PFSK-1 (cell line): ENCODE measurements around the gene MBOAT7. TPM values are rescaled to one million over a fixed set of nuclear protein-coding genes. Genes with fewer than 3 reads are reported as not detected.

ENCODE experiments used
- FOXP2 ChIP-seq: optimal IDR thresholded peaks from 2 replicates; pipeline ENCODE3; 2011; ENCODE audit warnings: borderline replicate concordance, control low read depth, inconsistent platforms; ENCODE audit not compliant: insufficient read depth; ENCODE audit errors: extremely low read length, extremely low read depth
- POLR2AphosphoS5 ChIP-seq: IDR thresholded peaks from 2 replicates; pipeline ENCODE4 v1.6.1; 2012; ENCODE audit warnings: low read depth, mild to moderate bottlenecking, control low read depth, low read length, moderate library complexity
- SIN3A ChIP-seq: IDR thresholded peaks from 2 replicates; pipeline ENCODE4 v1.6.1; 2012; ENCODE audit warnings: mild to moderate bottlenecking, low read length, moderate library complexity, borderline replicate concordance; ENCODE audit not compliant: insufficient read depth
- TAF1 ChIP-seq: IDR thresholded peaks from 2 replicates; pipeline ENCODE4 v1.6.1; 2012; ENCODE audit warnings: low read length, control low read depth, borderline replicate concordance; ENCODE audit not compliant: insufficient read depth
- polyA plus RNA-seq: library from polyadenylated mRNA; unstranded; fragments of >200 nt; gene quantifications from one replicate; pipeline ENCODE4 v1.2.1, GENCODE V29; 2012; ENCODE audit warnings: low read depth, missing spikeins; ENCODE audit not compliant: insufficient read length
- TF ChIP-seq, protein P1 (sequence below), 2 experiments: IDR thresholded peaks; 2 replicates each; pipeline versions ENCODE4 v1.6.1 to v1.8.0; 2011 to 2012; ENCODE audit warnings: low read depth in 2 of 2, low read length in 2 of 2, control low read depth in 1 of 2, inconsistent platforms in 1 of 2, mild to moderate bottlenecking in 1 of 2, moderate library complexity in 1 of 2; ENCODE audit not compliant: insufficient read depth in 1 of 2

The MBOAT7 gene
- 89.9 TPM for polyA plus RNA-seq

DNA sequence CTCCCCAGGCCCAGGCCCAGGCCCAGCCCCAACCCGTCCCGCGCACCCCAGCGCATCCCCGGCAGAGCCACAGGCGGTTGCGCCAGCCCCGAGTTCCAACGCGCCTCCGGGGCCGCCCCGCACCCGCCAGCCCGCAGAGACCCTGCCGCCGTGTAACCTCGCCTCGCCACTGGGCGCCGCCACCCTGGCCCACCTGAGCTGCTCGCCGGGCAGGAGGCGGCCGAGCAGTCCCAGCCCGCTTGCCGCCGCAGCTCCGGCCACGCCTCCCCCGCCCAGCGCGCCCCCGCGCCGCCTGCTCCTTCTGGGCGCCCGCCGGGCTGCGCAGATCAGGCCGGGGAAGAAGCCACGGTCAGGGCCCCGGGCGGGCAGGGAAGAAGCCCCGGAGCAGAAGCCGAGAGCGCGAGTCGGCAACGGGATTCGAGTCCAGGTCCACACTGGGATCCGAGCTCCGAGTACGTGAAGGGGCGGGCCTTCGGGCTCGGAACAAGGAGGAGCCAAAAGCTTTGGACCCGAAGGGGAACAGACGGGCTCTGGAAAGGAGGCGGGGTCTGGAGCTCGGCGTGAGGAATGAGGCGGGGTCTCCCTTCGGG is at the start of gene MBOAT7:
Gene MBOAT7, minus strand, starts transcription at position 436 of the 590 bp plus-strand sequence. CDS start 1,072 bp downstream, outside the sequence.
- TF ChIP-seq SIN3A: no peak
- peak; percentile 80; the same call in 1 of the 2 replicates for TF ChIP-seq TAF1
- peak; percentile 86; the same call in 1 of the 2 replicates for TF ChIP-seq POLR2AphosphoS5
- TF ChIP-seq FOXP2: peak; percentile 46
- TF ChIP-seq, protein P1, sequence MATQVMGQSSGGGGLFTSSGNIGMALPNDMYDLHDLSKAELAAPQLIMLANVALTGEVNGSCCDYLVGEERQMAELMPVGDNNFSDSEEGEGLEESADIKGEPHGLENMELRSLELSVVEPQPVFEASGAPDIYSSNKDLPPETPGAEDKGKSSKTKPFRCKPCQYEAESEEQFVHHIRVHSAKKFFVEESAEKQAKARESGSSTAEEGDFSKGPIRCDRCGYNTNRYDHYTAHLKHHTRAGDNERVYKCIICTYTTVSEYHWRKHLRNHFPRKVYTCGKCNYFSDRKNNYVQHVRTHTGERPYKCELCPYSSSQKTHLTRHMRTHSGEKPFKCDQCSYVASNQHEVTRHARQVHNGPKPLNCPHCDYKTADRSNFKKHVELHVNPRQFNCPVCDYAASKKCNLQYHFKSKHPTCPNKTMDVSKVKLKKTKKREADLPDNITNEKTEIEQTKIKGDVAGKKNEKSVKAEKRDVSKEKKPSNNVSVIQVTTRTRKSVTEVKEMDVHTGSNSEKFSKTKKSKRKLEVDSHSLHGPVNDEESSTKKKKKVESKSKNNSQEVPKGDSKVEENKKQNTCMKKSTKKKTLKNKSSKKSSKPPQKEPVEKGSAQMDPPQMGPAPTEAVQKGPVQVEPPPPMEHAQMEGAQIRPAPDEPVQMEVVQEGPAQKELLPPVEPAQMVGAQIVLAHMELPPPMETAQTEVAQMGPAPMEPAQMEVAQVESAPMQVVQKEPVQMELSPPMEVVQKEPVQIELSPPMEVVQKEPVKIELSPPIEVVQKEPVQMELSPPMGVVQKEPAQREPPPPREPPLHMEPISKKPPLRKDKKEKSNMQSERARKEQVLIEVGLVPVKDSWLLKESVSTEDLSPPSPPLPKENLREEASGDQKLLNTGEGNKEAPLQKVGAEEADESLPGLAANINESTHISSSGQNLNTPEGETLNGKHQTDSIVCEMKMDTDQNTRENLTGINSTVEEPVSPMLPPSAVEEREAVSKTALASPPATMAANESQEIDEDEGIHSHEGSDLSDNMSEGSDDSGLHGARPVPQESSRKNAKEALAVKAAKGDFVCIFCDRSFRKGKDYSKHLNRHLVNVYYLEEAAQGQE (IDR thresholded peaks at IDR 0.05; ENCODE audit: insufficient read depth in 1 of 2, low read depth in 2 of 2, low read length in 2 of 2): no peak

GRCh38 chr19:54233941-54234340 is 44.6 kb upstream of the MBOAT7 start:
- TF ChIP-seq POLR2AphosphoS5 (no peak), TAF1 (no peak), SIN3A (no peak), FOXP2 (no peak)
- TF ChIP-seq, protein P1 (IDR thresholded peaks at IDR 0.05; ENCODE audit: insufficient read depth in 1 of 2, low read depth in 2 of 2, low read length in 2 of 2): no peak

DNA sequence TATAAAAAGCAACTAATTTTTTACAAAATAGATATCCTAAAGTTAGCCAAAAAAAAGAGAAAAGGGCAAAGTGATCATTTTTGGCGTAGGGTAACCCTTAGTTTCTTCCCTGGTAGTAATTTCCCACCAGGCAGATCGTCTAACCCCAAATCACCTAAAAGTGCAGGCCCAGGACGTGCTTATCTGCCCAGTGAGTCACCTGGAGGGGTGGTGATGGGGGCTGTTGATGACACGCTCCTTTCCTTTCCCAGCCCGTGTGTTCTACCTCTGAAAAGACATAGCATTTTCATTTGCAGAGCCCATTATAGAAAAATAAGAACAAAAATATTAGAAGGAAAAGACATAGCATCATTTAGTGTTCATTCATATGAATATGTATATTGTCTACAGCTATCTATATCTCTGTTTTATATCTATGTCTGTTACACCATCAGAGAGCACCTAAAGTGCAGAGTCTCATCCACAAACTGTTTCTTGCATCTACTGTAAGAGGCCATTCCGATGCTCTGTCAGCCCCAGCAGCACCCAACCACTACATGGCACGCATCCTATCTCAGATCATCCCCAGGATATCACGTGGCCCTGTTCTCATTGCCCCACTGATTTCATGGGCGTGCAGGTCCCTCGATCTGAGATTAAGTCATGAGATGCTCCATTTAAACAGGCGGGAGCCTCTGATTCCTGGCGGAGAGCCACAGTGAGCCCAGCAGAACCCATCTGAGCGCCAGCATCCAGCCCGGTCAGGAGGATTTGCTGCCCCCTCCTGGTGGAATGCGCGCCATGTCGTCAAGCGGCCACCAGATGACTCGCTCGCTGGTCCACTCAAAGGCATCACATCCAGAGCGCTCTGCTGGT is 41.9 kb upstream of the MBOAT7 start:
- TF ChIP-seq TAF1 (no peak), POLR2AphosphoS5 (no peak), SIN3A (no peak), FOXP2 (peak; percentile 88)
- TF ChIP-seq, protein P1 (IDR thresholded peaks at IDR 0.05; ENCODE audit: insufficient read depth in 1 of 2, low read depth in 2 of 2, low read length in 2 of 2): no peak

GRCh38 chr19:54230031-54230430 is 40.7 kb upstream of the MBOAT7 start:
- TF ChIP-seq POLR2AphosphoS5 (no peak), TAF1 (no peak), SIN3A (no peak)

- TF ChIP-seq FOXP2: no peak
- TF ChIP-seq, protein P1 (IDR thresholded peaks at IDR 0.05; ENCODE audit: insufficient read depth in 1 of 2, low read depth in 2 of 2, low read length in 2 of 2): no peak
- TF ChIP-seq POLR2AphosphoS5: no peak
- no peak for TF ChIP-seq TAF1
- TF ChIP-seq SIN3A: no peak
Measured at GRCh38 chr19:54229146-54229545, 39.8 kb upstream of the MBOAT7 start.
